HCEC 1CT (cell line): Measurements from ENCODE around the gene IFT27.

Experiments
- DNase-seq: peaks from one replicate; pipeline ENCODE4 v3.0.0-alpha.2; 2017

The IFT27 gene

GRCh38 chr22:36796552-36797175, 20.7 kb upstream of the IFT27 start:
- DNase-seq: no peak

DNA sequence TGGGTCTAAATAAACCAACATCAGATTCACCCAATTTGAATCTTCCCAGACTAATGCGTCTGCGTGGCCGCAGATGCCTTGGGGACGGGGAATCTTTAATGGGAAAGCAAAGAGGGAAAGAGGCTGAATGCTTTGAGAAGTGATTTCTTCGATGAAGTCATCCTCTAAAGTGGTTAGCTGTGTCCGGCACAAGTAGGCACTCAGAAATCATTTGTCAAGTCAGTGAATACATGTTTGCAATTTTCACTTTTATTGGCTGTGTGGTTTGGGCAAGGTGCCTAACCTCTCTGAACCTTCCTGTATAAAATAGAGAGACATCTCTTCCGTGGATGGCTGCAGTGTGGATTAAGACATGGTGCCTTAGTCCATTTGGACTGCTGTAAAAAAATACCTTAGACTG, 19.7 kb upstream of the IFT27 start:
- no peak for DNase-seq

GRCh38 chr22:36790648-36791047, 14.7 kb upstream of the IFT27 start:
- no peak for DNase-seq

DNA sequence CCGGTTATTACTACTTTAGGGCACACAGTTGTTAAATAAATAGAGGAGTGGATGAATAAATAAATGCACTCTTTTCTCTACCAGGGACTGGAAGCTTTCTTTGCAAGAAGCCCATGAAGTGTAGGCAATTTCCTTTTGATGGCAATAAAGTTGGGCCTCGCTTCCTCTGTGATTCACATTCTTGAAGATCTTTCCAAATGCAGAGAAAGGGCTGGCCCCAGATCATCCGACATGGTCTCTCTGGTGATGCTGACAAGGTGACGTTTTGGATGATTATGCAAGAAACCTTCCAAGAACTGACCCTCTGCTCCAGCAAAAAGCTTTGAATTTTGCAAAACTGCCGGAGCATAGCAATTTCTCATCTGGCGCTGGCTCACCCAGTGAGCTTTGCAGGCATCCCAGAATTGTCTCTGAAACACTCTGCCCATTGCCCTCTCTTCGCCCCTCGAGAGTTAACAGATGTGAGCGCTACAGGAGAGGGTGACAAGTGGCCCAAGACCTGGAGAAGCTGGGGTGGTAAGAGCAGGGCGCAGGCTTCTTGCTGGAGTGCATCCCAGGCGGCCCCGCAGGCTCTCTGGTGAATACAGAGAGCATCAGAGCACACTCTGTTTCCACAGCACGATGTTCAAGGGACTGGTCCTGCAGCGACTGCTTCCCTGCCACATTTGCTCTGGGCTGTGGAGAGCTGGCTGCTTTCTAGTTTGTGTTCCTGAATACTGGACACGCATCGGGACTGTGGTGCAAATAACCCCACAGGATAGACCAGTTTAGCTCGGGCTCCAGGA, 11.5 kb upstream of the IFT27 start:
- DNase-seq: no peak

DNA sequence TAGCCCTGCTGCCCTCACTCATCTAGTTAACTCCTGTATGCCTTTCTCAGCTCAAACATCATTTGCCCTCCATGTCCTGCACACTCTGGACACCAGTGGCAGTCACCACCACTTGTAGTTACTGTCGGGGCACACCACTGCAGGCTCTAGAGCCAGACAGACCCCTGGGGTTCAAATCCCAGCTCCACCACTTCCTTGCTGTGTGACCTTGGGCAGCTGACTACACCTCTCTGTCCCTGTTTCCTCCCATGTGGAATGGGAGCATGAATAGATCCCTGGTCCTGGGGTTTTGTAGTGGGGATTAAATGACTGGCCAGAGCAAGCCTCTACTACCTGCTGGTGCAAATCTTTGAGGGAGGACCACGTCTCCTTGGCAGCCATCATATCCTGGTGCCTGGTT, 7.8 kb upstream of the IFT27 start:
- no peak for DNase-seq

GRCh38 chr22:36781656-36782627, 6.0 kb upstream of the IFT27 start:
- peak; percentile 88 for DNase-seq

DNA sequence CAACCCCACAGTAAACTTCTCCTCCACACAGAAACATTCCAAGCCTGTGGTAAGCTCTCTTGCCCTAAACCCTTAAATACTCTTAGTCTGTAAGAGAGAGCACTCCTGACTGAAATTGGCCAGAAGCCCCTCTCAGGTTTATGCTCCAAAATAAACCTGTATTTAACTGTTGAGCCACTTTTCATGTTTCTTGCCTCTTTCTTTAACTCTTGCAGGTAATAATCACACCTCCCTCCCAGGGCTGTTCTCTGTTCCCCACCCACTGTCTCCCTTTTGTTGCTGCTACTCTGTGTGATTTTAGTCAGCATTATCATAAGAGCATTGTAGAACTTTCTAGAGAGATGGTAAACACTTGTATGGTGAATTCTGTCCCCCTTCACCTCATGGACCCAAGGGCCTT, 2.1 kb upstream of the IFT27 start:
- no peak for DNase-seq

DNA sequence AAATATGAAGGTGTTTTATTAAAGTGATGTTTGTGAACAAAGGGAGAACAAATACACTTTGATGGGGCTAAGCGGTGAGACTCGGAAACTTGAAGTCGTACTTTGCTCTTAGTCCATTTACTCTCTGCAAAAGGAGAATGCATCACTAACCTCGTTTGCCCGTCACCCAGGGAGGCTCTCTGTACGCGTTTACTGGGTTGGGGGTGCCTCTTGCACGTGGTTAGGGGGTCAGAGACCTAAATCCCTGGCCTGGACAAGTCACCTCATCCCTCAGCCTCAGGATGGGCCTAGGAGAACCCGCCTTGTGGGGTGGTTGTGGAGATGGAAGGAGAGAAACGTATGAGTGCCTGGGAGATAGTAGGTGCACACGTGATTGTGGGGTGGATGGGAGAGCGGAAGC, 803 bp upstream of the IFT27 start:
- no peak for DNase-seq

DNA sequence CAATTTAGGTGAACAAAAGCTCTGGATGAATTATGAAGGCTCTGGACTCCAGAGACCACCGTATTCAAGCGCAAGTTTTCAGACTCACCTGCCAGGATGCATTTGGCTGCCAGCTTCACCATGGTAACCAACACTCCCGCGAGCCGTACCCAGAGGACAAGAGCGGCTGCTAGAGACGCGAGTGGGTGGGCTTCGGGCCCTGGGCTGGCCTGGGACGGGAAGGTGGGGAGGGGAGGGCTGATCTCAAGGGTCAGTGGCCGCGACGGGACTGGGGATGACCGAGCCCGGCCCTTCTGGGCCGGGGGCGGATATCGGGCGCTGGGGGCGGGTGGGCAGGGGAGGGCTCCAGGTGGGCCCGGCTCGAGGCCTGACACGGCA, 344 bp downstream of the IFT27 start:
- DNase-seq: no peak

DNA sequence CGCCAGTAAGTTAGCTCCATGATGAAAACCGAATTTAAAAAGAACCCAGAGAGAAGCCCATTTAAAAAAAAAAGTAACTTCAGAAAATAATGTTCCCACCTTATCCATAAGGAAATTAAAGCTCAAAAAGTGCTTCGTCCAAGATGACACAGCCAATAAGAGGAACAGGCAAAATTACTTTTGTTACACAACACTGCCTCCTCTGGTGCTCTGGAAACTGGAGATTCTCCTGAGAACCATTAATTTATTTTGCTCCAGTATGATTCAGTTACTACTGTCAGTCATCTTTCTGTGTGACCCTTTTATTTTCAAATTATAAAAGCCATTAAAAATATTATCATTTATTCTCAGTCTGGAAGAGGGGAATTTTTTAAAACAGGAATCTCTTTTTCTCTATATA, 2.0 kb downstream of the IFT27 start:
- peak; percentile 43 for DNase-seq

DNA sequence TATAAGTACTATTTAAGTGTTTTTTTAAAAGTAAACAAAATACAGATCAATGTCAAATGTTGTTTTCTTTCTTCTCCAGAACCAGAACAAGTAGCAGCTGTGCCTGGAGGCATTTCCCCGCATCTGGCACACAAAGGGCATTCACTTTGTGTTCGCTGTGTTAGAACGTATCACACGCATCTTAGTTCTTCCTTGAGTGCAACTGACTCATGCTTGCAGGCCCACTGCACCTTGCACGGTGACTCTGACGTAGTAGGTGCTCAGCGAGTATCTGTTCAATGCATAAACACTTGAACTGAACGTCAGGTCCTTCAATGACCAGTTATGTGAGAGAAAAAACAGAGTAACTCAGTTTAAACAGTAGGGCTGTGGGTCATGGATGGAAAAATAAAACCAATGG, 3.5 kb downstream of the IFT27 start:
- DNase-seq: no peak

DNA sequence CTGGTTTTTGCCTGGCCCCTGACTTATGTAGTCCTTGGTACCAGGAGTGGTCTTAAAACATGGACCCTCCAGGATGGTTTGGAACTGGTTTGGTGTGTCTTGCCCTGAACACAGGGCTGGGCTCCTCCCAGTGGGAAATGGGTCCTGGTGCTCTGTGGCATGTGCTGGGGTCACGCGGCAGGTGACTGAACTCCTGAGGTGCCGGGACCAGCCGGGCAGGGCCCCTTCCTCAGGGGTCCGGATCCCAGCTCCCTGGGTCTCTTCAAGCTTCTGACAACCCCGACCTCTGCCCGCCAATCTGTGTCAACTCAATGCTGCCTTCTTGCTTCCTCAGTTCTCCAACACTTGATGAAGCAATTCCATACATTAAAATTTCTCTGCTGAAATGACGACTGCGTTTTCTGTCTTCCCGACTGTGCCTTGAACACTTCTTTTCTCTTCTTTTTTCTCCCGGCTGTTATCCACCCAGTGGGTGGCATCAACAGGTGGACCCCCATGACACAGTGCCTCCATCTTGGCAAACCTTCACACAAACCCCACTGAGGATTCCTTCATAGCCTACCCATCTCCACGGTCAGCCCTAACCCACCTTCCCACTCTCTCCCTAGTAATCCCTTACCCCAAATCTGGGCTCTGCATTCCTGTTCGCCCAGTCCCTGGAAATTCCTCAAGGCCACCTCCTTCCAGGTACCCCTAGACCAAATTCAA, 4.4 kb downstream of the IFT27 start:
- DNase-seq: no peak

- no peak for DNase-seq
Observed at GRCh38 chr22:36770513-36771231, 5.2 kb downstream of the IFT27 start.

GRCh38 chr22:36769541-36770512, 6.1 kb downstream of the IFT27 start:
- DNase-seq: no peak

- no peak for DNase-seq
Observed at GRCh38 chr22:36768616-36769015, 7.3 kb downstream of the IFT27 start.

DNA sequence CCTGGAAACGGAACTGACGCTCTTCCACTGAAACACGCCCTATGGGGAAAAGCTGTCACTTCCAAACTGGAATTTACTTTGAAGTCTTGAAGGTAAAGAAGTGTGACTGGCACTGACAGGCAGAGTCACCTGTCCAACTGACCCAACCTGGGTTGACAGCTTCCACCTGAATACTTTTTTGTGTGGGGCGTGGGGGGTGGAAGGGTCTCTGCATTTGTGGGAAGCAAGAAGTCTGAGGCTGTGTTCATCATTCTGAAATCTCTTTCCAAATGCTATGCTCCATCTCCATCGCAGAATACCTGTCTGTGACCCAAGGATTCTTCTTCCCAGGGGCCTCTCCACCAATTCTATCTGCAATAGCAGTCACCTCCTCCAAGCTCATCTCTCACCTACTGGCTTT, 7.8 kb downstream of the IFT27 start:
- DNase-seq: no peak

DNA sequence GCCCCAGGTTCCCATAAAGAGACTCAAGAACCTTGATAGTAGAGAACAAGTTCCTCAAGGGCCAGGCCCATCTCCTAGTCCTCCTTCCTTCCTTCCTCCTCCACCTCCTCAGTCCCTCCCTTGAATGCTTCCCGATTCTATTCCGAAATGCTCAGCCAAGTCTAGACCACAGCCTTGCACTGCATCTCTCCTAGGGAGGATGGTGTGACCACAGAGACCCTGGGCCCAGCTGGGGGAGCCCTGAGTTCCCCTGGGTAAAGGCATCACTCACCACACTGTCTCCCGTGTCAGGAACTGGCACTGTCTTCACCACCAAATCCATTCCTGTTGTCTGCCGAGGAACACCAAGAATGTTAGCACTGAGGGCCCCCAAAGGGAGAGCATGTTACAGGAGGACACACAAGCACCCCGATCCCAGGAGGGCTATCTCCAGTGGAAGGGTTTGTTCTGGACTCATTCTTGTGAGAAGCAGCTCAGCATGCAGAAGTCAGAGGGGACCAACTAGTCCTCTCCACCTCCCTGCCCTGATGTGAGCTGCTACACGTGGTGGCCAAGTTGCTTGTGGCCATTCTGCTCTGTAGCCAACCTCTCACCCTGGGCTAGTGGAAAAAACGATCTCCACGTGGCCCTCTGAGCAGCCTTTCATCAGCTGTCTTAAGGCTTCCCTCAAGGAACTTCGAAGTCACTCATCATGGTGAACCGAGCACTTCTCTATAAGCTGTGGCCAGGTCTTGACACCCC, 8.7 kb downstream of the IFT27 start:
- no peak for DNase-seq

DNA sequence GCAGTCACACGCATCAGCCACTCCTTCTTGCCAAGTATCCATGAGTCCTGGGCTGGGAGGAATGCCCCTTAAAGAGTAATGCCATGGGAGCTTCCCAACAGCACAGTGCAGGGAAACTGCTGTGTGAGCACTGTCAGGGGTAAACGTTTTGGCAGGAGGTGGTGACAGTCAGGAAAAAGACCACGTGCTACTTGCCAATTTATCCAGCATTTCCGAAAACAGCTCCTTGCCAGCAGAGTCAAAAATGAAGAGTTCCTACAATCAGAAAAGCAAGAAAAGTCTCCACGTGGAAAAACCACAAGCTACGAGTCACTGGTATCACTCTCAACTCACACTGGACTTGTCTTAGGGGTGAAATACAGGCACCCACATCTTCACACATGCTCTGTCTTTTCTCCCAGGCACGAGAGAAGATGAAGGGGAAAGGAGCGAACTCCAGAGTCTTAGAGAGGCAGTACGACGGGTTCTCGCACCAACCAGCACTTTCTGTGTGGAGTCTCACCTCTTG, 9.9 kb downstream of the IFT27 start:
- DNase-seq: peak; percentile 34

DNA sequence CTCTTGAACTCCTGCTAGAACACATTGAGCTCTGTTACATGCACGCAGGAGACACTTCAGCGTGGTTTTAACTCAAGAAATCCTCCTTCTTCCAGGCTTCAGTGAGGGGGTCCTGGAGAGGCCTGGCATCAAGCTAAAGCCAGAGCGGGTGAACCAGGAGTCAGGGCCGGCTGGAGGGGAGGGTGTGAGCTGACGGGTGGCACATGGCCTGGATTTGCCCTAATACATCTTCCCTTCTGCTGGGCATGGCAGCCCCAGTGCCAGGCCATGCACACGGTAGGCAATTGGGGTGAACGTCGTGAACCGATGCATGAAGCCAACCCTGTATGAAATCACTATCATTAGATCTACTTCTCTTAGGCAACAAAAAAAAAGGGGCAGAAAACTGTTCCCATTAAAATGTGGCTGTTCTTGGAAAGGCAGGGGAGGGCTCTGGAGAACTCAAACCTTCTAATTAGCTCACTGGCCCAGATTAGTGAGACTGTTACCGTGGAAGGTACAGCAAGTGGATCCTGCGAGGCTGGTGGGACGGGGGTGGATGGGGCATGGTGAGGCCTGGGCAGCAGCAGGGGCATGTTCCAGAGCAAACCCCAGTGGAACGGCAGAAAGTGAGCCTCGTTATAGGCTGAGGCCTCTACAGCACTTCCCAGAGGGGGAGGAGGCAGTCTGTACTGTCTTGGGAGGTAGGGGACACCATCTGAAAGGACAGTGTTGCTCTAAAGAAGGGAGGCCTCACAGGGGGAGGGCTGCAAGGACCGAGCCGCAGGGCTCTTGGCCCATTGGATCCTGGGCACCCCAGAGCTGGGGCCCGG, 10.6 kb downstream of the IFT27 start:
- DNase-seq: no peak
